Sigmoid colon (tissue), 7 donors: ENCODE measurements around the gene RHOH. TPM values are rescaled to one million over a fixed set of nuclear protein-coding genes. Genes with fewer than 3 reads are reported as not detected.

Experiments
- DNase-seq: peaks from one replicate; pipeline ENCODE4 v3.0.0-alpha.2; 2019
- H3K27ac ChIP-seq, 4 donors: fragments of 200-600 bp; sonication (generic); one replicate each; pipeline ENCODE4 v1.5.1; 2016 to 2019; ENCODE audit warnings: mild to moderate bottlenecking in 1 of 4
- H3K27me3 ChIP-seq, 3 donors: fragments of 200-600 bp; sonication (generic); one replicate each; pipeline ENCODE4 v1.5.1; 2019; ENCODE audit warnings: mild to moderate bottlenecking in 1 of 3
- H3K36me3 ChIP-seq, 4 donors: fragments of 200-600 bp; sonication (generic); one replicate each; pipeline ENCODE4 v1.5.1; 2016 to 2019
- H3K4me1 ChIP-seq, 4 donors: fragments of 200-600 bp; sonication (generic); one replicate each; pipeline ENCODE4 v1.5.1; 2017 to 2019
- H3K4me3 ChIP-seq, 4 donors: fragments of 200-600 bp; sonication (generic); one replicate each; pipeline ENCODE4 v1.5.1; 2017 to 2019; ENCODE audit warnings: mild to moderate bottlenecking in 2 of 4, moderate library complexity in 1 of 4
- H3K9me3 ChIP-seq, 4 donors: fragments of 200-600 bp in 3 of 4; sonication (generic) in 3 of 4; one replicate each; pipeline versions ENCODE4 v1.5.1 to v1.6.1; 2013 to 2019
- CTCF ChIP-seq, 4 experiments: fragments of 450-650 bp in 3 of 4; fragments of 200-600 bp in 1 of 4; IDR thresholded peaks; one replicate each; pipeline ENCODE4 v1.5.1; 2016 to 2019; ENCODE audit warnings: antibody characterized with exemption in 4 of 4, mild to moderate bottlenecking in 3 of 4, moderate library complexity in 2 of 4
- EP300 ChIP-seq, 4 donors: sonication (generic); formaldehyde crosslinking; IDR thresholded peaks; one replicate each; pipeline ENCODE4 v1.6.1; 2017; ENCODE audit warnings: antibody characterized with exemption in 4 of 4
- POLR2A ChIP-seq, 2 donors: fragments of 450-650 bp; IDR thresholded peaks; one replicate each; pipeline ENCODE4 v1.6.1; 2016; ENCODE audit warnings: antibody characterized with exemption in 2 of 2, mild to moderate bottlenecking in 2 of 2, moderate library complexity in 2 of 2
- POLR2AphosphoS5 ChIP-seq, 4 donors: sonication (generic); formaldehyde crosslinking; IDR thresholded peaks; one replicate each; pipeline ENCODE4 v1.6.1; 2017; ENCODE audit warnings: antibody characterized with exemption in 4 of 4
- WGBS, 2 donors: extraction: QIAGEN DNeasy Blood & Tissue Kit; methylation state at CpG; one replicate each; pipeline ENCODE4 v1.1.7; 2013; 5-methylcytosine and 5-hydroxymethylcytosine counted together
- intact Hi-C: fragments of 100-400 bp; cut with DNase I; formaldehyde crosslinking; loops from one replicate; pipeline ENCODE4 v1.15.1; 2023
- polyA plus RNA-seq, 3 donors: library from polyadenylated mRNA; stranded (reverse); fragments of 200-250 nt; gene quantifications; one replicate each; pipeline ENCODE4 v1.2.3, GENCODE V29; 2013
- total RNA-seq, 4 donors: library from RNA; depleted of rRNA; stranded (reverse); fragments of >200 nt; gene quantifications; one replicate each; pipeline ENCODE4 v1.1.0, GENCODE V29; 2016
- donor health status: healthy with polysubstance abuse.
- donor health status: Bipolar disorder and iron deficiency.
- donor health status: healthy.

The RHOH gene
- total and polyA plus RNA-seq, 7 donors = 0.49 to 38.8 (median 1.4) TPM

GRCh38 chr4:40214038-40214437 lies 17.2 kb downstream of the RHOH start:
- Histone ChIP-seq H3K27ac (no peak overlapping the region), H3K9me3 (no peaks in the 10 kb centered on the region), H3K27me3 (no peaks in the 10 kb centered on the region), H3K36me3 (no peaks in the 10 kb centered on the region), H3K4me1 (no peaks in the 10 kb centered on the region), H3K4me3 (no peak overlapping the region)
- intact Hi-C loops = no loop called here
- TF ChIP-seq EP300 (IDR thresholded peaks at IDR 0.05) (no peak), POLR2AphosphoS5 (IDR thresholded peaks at IDR 0.05) (no peak), POLR2A (IDR thresholded peaks at IDR 0.05) (no peak), CTCF (IDR thresholded peaks at IDR 0.05) (no peak)
- DNase-seq = no peak
- 70 to 87% methylated on average over 7 of the region's 7 CpGs for WGBS, 2 donors

GRCh38 chr4:40214661-40215418 lies 18.0 kb downstream of the RHOH start:
- TF ChIP-seq EP300 (IDR thresholded peaks at IDR 0.05) = no peak
- no peak for TF ChIP-seq CTCF (IDR thresholded peaks at IDR 0.05)
- TF ChIP-seq POLR2A (IDR thresholded peaks at IDR 0.05) = no peak
- no peak for TF ChIP-seq POLR2AphosphoS5 (IDR thresholded peaks at IDR 0.05)
- DNase-seq = no peak
- no peaks in the 10 kb centered on the region for H3K4me1 ChIP-seq
- no peaks in the 10 kb centered on the region for H3K36me3 ChIP-seq
- no peak overlapping the region for H3K4me3 ChIP-seq
- intact Hi-C loops = no loop called here
- H3K9me3 ChIP-seq = no peaks in the 10 kb centered on the region
- 86 to 88% methylated on average over 9 of the region's 9 CpGs for WGBS, 2 donors
- no peak overlapping the region for H3K27ac ChIP-seq
- H3K27me3 ChIP-seq = no peaks in the 10 kb centered on the region

- Histone ChIP-seq H3K4me3 (no peak overlapping the region), H3K27me3 (no peaks in the 10 kb centered on the region), H3K27ac (no peak overlapping the region), H3K9me3 (no peaks in the 10 kb centered on the region), H3K36me3 (no peaks in the 10 kb centered on the region), H3K4me1 (no peaks in the 10 kb centered on the region)
- intact Hi-C loops = no loop called here
- 71% methylated on average over 4 of the region's 4 CpGs for WGBS, 2 donors
- no peak for DNase-seq
- TF ChIP-seq EP300 (IDR thresholded peaks at IDR 0.05) (no peak), POLR2AphosphoS5 (IDR thresholded peaks at IDR 0.05) (no peak), CTCF (IDR thresholded peaks at IDR 0.05) (no peak)
These were observed 20.0 kb downstream of the RHOH start for GRCh38 chr4:40216622-40217366.

GRCh38 chr4:40221744-40222143 lies 24.9 kb downstream of the RHOH start:
- intact Hi-C loops = no loop called here
- no peaks in the 10 kb centered on the region for H3K4me1 ChIP-seq
- no peak for DNase-seq
- H3K27ac ChIP-seq = no peak overlapping the region
- no peak overlapping the region for H3K4me3 ChIP-seq
- H3K36me3 ChIP-seq = no peaks in the 10 kb centered on the region
- TF ChIP-seq EP300 (IDR thresholded peaks at IDR 0.05) (no peak), POLR2AphosphoS5 (IDR thresholded peaks at IDR 0.05) (no peak), CTCF (IDR thresholded peaks at IDR 0.05) (no peak), POLR2A (IDR thresholded peaks at IDR 0.05) (no peak)
- 85 to 89% methylated on average over 1 of the region's 1 CpG for WGBS, 2 donors
- H3K27me3 ChIP-seq = no peaks in the 10 kb centered on the region
- H3K9me3 ChIP-seq = no peaks in the 10 kb centered on the region
